CD4-positive, alpha-beta memory T cell (primary cell): ENCODE results near the gene KBTBD8. TPM values are rescaled to one million over a fixed set of nuclear protein-coding genes. Genes with fewer than 3 reads are reported as not detected.

Source experiments
- CTCF ChIA-PET: fragments of 350-600 bp; sonication (Branson Sonifier 250); formaldehyde crosslinking; loops from one replicate; lab custom pipeline; 2021; ENCODE audit warnings: inconsistent platforms; ENCODE audit not compliant: partially characterized antibody; lab: Charles Lee
- POLR2A ChIA-PET: fragments of 350-600 bp; sonication (Branson Sonifier 250); formaldehyde crosslinking; loops from one replicate; lab custom pipeline; 2021; ENCODE audit not compliant: partially characterized antibody; lab: Charles Lee
- DNase-seq, 5 donors: peaks; one replicate each; pipeline versions ENCODE4 v3.0.0 to v3.0.0-alpha.2; 2020 to 2022; ENCODE audit warnings: mixed read lengths in 1 of 5
- H3K27ac ChIP-seq: one replicate; pipeline ENCODE4 v1.7.0; 2013; ENCODE audit warnings: low read depth, low read length
- H3K27me3 ChIP-seq: 2 replicates; pipeline ENCODE4 v1.7.0; 2013; ENCODE audit warnings: mild to moderate bottlenecking, low read length, moderate library complexity; ENCODE audit not compliant: insufficient read depth
- H3K36me3 ChIP-seq: 2 replicates; pipeline ENCODE4 v1.7.0; 2013; ENCODE audit warnings: mild to moderate bottlenecking, low read length, moderate library complexity; ENCODE audit not compliant: insufficient read depth
- H3K4me1 ChIP-seq: 2 replicates; pipeline ENCODE4 v1.7.0; 2013; ENCODE audit warnings: mild to moderate bottlenecking, low read length, moderate library complexity; ENCODE audit not compliant: insufficient read depth
- H3K4me3 ChIP-seq, 2 donors: one replicate each; pipeline ENCODE4 v1.7.0; 2013; ENCODE audit warnings: low read length in 2 of 2, mild to moderate bottlenecking in 1 of 2
- H3K9me3 ChIP-seq, 2 donors: one replicate each; pipeline ENCODE4 v1.7.0; 2013; ENCODE audit warnings: low read length in 2 of 2, control low read depth in 1 of 2; ENCODE audit not compliant: control insufficient read depth in 1 of 2
- H3K27ac Mint-ChIP-seq, 7 donors: one replicate each; pipeline ENCODE4 v1.8.0; 2020 to 2021; ENCODE audit warnings: mixed read lengths in 7 of 7, mild to moderate bottlenecking in 6 of 7, inconsistent platforms in 3 of 7, moderate library complexity in 3 of 7
- H3K27me3 Mint-ChIP-seq, 2 donors: one replicate each; pipeline ENCODE4 v1.8.0; 2020 to 2021; ENCODE audit warnings: mixed read lengths in 2 of 2
- H3K36me3 Mint-ChIP-seq, 2 donors: one replicate each; pipeline ENCODE4 v1.8.0; 2020 to 2021; ENCODE audit warnings: mixed read lengths in 2 of 2, inconsistent platforms in 1 of 2, mild to moderate bottlenecking in 1 of 2
- H3K4me1 Mint-ChIP-seq, 4 donors: one replicate each; pipeline ENCODE4 v1.8.0; 2020 to 2021; ENCODE audit warnings: mixed read lengths in 4 of 4, mild to moderate bottlenecking in 1 of 4
- H3K4me3 Mint-ChIP-seq, 8 donors: one replicate each; pipeline ENCODE4 v1.8.0; 2020 to 2021; ENCODE audit warnings: mixed read lengths in 8 of 8, mild to moderate bottlenecking in 7 of 8, moderate library complexity in 6 of 8, inconsistent platforms in 3 of 8
- H3K9me3 Mint-ChIP-seq, 8 donors: one replicate each; pipeline ENCODE4 v1.8.0; 2020 to 2021; ENCODE audit warnings: mixed read lengths in 8 of 8, mild to moderate bottlenecking in 5 of 8, inconsistent platforms in 3 of 8, moderate library complexity in 1 of 8
- intact Hi-C: fragments of 100-400 bp; cut with micrococcal nuclease; formaldehyde crosslinking; loops from one replicate; pipeline ENCODE4 v1.15.1; 2023
- polyA plus RNA-seq, 2 donors: library from polyadenylated mRNA; unstranded; fragments of 300-500 nt; fragmentation: Illumina TruSeq; gene quantifications; one replicate each; pipeline ENCODE4 v1.2.3, GENCODE V29; 2021
- total RNA-seq, 2 experiments: library from RNA; stranded (reverse); gene quantifications; one replicate each; pipeline ENCODE4 v1.2.3, GENCODE V29; 2021

Gene KBTBD8
- total and polyA plus RNA-seq, 4 experiments from 2014 or later = 1.6 to 10.8 (median 7.1) TPM

DNA sequence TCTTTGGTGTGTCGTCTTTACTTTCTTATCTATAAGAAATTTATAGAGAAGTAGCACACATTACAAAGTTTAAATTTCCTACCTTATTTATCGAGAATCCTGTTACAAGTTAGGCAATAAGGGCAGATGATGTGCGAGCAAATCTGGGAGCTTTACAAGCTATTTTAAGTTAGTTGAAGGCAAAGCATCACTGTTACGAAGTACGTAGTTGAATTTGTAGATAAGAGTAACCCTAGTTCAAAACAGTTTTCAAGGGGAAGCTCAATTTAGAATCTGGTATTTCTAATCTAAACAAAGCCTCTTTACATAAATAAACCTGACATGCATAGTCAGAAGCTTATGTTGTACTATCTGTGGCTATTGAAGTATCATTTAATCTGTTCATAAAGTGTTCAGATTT is 8.4 kb downstream of the KBTBD8 start:
- peaks cover 27% of the 10 kb centered on the region for H3K4me1 ChIP-seq
- peaks cover 16% of the 10 kb centered on the region for H3K36me3 ChIP-seq
- H3K27me3 ChIP-seq = no peaks in the 10 kb centered on the region
- H3K4me3 Mint-ChIP-seq = no peak overlapping the region
- peaks cover 22 to 49% (median 26%) of the 10 kb centered on the region in 4 donors for H3K4me1 Mint-ChIP-seq
- H3K9me3 ChIP-seq = no peaks in the 10 kb centered on the region
- peaks cover 60 to 78% of the 10 kb centered on the region in 2 donors for H3K36me3 Mint-ChIP-seq
- H3K27me3 Mint-ChIP-seq = no peaks in the 10 kb centered on the region
- POLR2A ChIA-PET = interaction anchor here (0.7 kb wide), 2 partner anchors 8 to 23 kb away, joined by 3 to 4 read pairs; partner anchors contain the start of gene KBTBD8
- no peak overlapping the region for H3K27ac ChIP-seq
- no peak overlapping the region for H3K4me3 ChIP-seq
- intact Hi-C loops = loop anchor here (10.0 kb wide), 1 partner anchor 612 kb away; no protein-coding TSS in a partner anchor
- H3K9me3 Mint-ChIP-seq = no peaks in the 10 kb centered on the region
- no peak for DNase-seq
- CTCF ChIA-PET = interaction anchor here (0.7 to 1.4 kb wide), 5 partner anchors 9 to 108 kb away, joined by 3 to 9 read pairs (median 3); no protein-coding TSS in a partner anchor
- H3K27ac Mint-ChIP-seq = no peak overlapping the region

- intact Hi-C loops = loop anchor here (10.0 kb wide), 1 partner anchor 614 kb away; no protein-coding TSS in a partner anchor
- ChIA-PET CTCF (interaction anchor here (1.0 to 2.0 kb wide), 3 partner anchors 18 to 36 kb away, joined by 3 to 8 read pairs (median 7); no protein-coding TSS in a partner anchor), POLR2A (interaction anchor here (1.4 kb wide), 1 partner anchor 10 kb away, joined by 4 read pairs; the partner anchor contains the start of gene KBTBD8)
- H3K36me3 Mint-ChIP-seq = peaks cover 66 to 74% of the 10 kb centered on the region in 2 donors
- no peak overlapping the region for H3K27ac ChIP-seq
- no peak overlapping the region for H3K4me3 Mint-ChIP-seq
- H3K27me3 Mint-ChIP-seq = no peaks in the 10 kb centered on the region
- no peak for DNase-seq
- H3K36me3 ChIP-seq = peaks cover 18% of the 10 kb centered on the region
- H3K9me3 Mint-ChIP-seq = no peaks in the 10 kb centered on the region
- H3K9me3 ChIP-seq = no peaks in the 10 kb centered on the region
- no peak overlapping the region for H3K4me3 ChIP-seq
- H3K4me1 ChIP-seq = peaks cover 18% of the 10 kb centered on the region
- no peak overlapping the region for H3K27ac Mint-ChIP-seq
- H3K27me3 ChIP-seq = no peaks in the 10 kb centered on the region
- peaks cover 18 to 34% (median 21%) of the 10 kb centered on the region in 4 donors for H3K4me1 Mint-ChIP-seq
Observed at GRCh38 chr3:67008388-67008787, 10.3 kb downstream of the KBTBD8 start.

GRCh38 chr3:67009716-67010115 is 11.6 kb downstream of the KBTBD8 start:
- no peaks in the 10 kb centered on the region for H3K9me3 Mint-ChIP-seq
- H3K4me1 ChIP-seq = peaks cover 14% of the 10 kb centered on the region
- H3K36me3 Mint-ChIP-seq = peaks cover 57 to 65% of the 10 kb centered on the region in 2 donors
- no peak overlapping the region for H3K27ac ChIP-seq
- intact Hi-C loops = loop anchor here (10.0 kb wide), 1 partner anchor 615 kb away; no protein-coding TSS in a partner anchor
- H3K4me3 ChIP-seq = no peak overlapping the region
- H3K9me3 ChIP-seq = no peaks in the 10 kb centered on the region
- peaks cover 11 to 25% (median 15%) of the 10 kb centered on the region in 4 donors for H3K4me1 Mint-ChIP-seq
- POLR2A ChIA-PET = interaction anchor here (1.4 kb wide), 1 partner anchor 11 kb away, joined by 4 read pairs; the partner anchor contains the start of gene KBTBD8
- DNase-seq = no peak
- H3K36me3 ChIP-seq = peaks cover 11% of the 10 kb centered on the region
- no peaks in the 10 kb centered on the region for H3K27me3 ChIP-seq
- no peaks in the 10 kb centered on the region for H3K27me3 Mint-ChIP-seq
- CTCF ChIA-PET = interaction anchor here (1.0 to 1.7 kb wide), 2 partner anchors 37 to 104 kb away, joined by 3 to 7 read pairs; no protein-coding TSS in a partner anchor
- no peak overlapping the region for H3K4me3 Mint-ChIP-seq
- H3K27ac Mint-ChIP-seq = no peak overlapping the region

DNA sequence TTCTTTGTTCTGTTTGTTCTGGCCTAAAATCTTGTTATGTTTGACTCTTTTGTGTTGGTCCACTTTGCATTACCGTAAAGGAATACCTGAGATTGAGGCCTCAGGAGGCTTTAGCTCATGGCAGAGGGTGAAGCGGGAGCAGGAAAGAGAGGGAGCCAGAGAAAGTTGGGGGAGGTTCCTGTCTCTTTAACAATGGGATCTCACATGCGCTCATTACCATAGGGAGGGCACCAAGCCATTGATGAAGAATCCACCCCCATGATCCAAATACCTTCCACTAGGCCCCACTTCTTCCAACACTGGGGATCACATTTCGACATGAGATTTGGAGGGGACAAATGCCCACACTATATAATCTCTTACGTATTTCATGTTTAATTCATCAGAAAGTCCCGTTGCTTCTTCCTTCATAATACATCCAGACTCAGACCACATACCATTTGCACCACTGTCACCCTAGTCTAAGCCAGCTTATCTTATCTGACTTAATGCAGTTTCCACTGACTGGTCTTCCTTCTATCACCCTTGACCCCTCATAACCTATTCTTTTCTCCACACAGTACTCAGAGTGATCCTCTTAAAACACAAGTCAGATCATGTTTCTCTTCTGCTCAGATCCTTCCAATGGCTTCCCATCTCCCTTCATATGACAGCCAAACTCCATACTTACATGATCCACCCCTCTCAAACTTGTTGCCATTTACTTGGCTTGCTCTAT is 13.5 kb downstream of the KBTBD8 start:
- Histone ChIP-seq H3K4me1 (peaks cover 7% of the 10 kb centered on the region), H3K27me3 (no peaks in the 10 kb centered on the region), H3K27ac (no peak overlapping the region), H3K36me3 (peaks cover 11% of the 10 kb centered on the region), H3K9me3 (no peaks in the 10 kb centered on the region), H3K4me3 (no peak overlapping the region)
- intact Hi-C loops = no loop called here
- Mint-ChIP-seq H3K9me3 (no peaks in the 10 kb centered on the region), H3K36me3 (peaks cover 51% of the 10 kb centered on the region in 2 donors), H3K27ac (peak overlapping the region in 2 of 7 donors; percentile 9 to 15), H3K4me1 (peaks cover 7 to 15% (median 9%) of the 10 kb centered on the region in 4 donors), H3K27me3 (no peaks in the 10 kb centered on the region), H3K4me3 (no peak overlapping the region)
- ChIA-PET CTCF (interaction anchor here (1.5 kb wide), 1 partner anchor 40 kb away, joined by 3 read pairs; no protein-coding TSS in a partner anchor), POLR2A (no interaction called here)
- DNase-seq = no peak

- H3K27me3 ChIP-seq = no peaks in the 10 kb centered on the region
- no peak overlapping the region for H3K4me3 ChIP-seq
- CTCF ChIA-PET = no interaction called here
- DNase-seq = no peak
- H3K36me3 Mint-ChIP-seq = peaks cover 44 to 46% of the 10 kb centered on the region in 2 donors
- peaks cover 9 to 18% (median 13%) of the 10 kb centered on the region in 4 donors for H3K4me1 Mint-ChIP-seq
- no peak overlapping the region for H3K4me3 Mint-ChIP-seq
- H3K4me1 ChIP-seq = peaks cover 15% of the 10 kb centered on the region
- H3K9me3 ChIP-seq = no peaks in the 10 kb centered on the region
- peaks cover 11% of the 10 kb centered on the region for H3K36me3 ChIP-seq
- no peak overlapping the region for H3K27ac Mint-ChIP-seq
- no peaks in the 10 kb centered on the region for H3K9me3 Mint-ChIP-seq
- intact Hi-C loops = no loop called here
- POLR2A ChIA-PET = no interaction called here
- H3K27me3 Mint-ChIP-seq = no peaks in the 10 kb centered on the region
- H3K27ac ChIP-seq = no peak overlapping the region
Observed at GRCh38 chr3:67012564-67012963, 14.5 kb downstream of the KBTBD8 start.

- CTCF ChIA-PET = interaction anchor here (0.7 to 1.5 kb wide), 4 partner anchors 10 to 45 kb away, joined by 3 to 5 read pairs (median 3); partner anchors contain the start of gene KBTBD8
- DNase-seq = no peak
- H3K4me3 ChIP-seq = no peak overlapping the region
Observed at GRCh38 chr3:67015702-67016484, 17.8 kb downstream of the KBTBD8 start.

More at GRCh38 chr3:67015702-67016484, 17.8 kb downstream of the KBTBD8 start:
- peak overlapping the region in 2 of 8 donors; percentile 8 to 29 for H3K4me3 Mint-ChIP-seq
- no peaks in the 10 kb centered on the region for H3K9me3 Mint-ChIP-seq
- intact Hi-C loops = no loop called here
- Histone ChIP-seq H3K36me3 (peaks cover 5% of the 10 kb centered on the region), H3K9me3 (no peaks in the 10 kb centered on the region), H3K4me1 (peaks cover 23% of the 10 kb centered on the region), H3K27ac (no peak overlapping the region), H3K27me3 (no peaks in the 10 kb centered on the region)
- POLR2A ChIA-PET = no interaction called here
- peaks cover 15 to 26% (median 19%) of the 10 kb centered on the region in 4 donors for H3K4me1 Mint-ChIP-seq
- H3K27ac Mint-ChIP-seq = peak overlapping the region in 2 of 7 donors; percentile 66
- H3K27me3 Mint-ChIP-seq = no peaks in the 10 kb centered on the region
- peaks cover 13 to 17% of the 10 kb centered on the region in 2 donors for H3K36me3 Mint-ChIP-seq
